GM18520 (cell line): Measurements from ENCODE around the gene BRINP2.

Experiments
- ATAC-seq: cut with Tn5 transposase; IDR thresholded peaks from one replicate; pipeline ENCODE4 v1.9.1; 2021; ENCODE audit not compliant: unreplicated experiment

BRINP2 gene

GRCh38 chr1:177170756-177171535 is at the start of gene BRINP2:
TSS of gene BRINP2 (plus strand) at chr1:177170958. CDS start at chr1:177229877, 58,919 bp downstream.
- ATAC-seq, result no peak

GRCh38 chr1:177122461-177123251 is 48.1 kb upstream of the BRINP2 start:
- ATAC-seq, result no peak

GRCh38 chr1:177124577-177125278 is 46.0 kb upstream of the BRINP2 start:
- ATAC-seq, result no peak

- ATAC-seq, result no peak
Observed at GRCh38 chr1:177126267-177126666, 44.5 kb upstream of the BRINP2 start.

- ATAC-seq, result no peak
Observed at GRCh38 chr1:177128665-177129281, 42.0 kb upstream of the BRINP2 start.

- ATAC-seq, result no peak
Observed at GRCh38 chr1:177130451-177130945, 40.3 kb upstream of the BRINP2 start.

- no peak for ATAC-seq
Observed at GRCh38 chr1:177131723-177132122, 39.0 kb upstream of the BRINP2 start.

GRCh38 chr1:177132141-177132540 is 38.6 kb upstream of the BRINP2 start:
- ATAC-seq, result no peak

GRCh38 chr1:177133977-177134538 is 36.7 kb upstream of the BRINP2 start:
- no peak for ATAC-seq

GRCh38 chr1:177135250-177135649 is 35.5 kb upstream of the BRINP2 start:
- no peak for ATAC-seq

GRCh38 chr1:177137814-177138213 is 32.9 kb upstream of the BRINP2 start:
- no peak for ATAC-seq

- ATAC-seq, result no peak
Observed at GRCh38 chr1:177138347-177138746, 32.4 kb upstream of the BRINP2 start.

- ATAC-seq, result no peak
Observed at GRCh38 chr1:177142010-177142409, 28.7 kb upstream of the BRINP2 start.

- ATAC-seq, result no peak
Observed at GRCh38 chr1:177142791-177143271, 27.9 kb upstream of the BRINP2 start.

GRCh38 chr1:177145106-177146070 is 25.4 kb upstream of the BRINP2 start:
- no peak for ATAC-seq

- no peak for ATAC-seq
Observed at GRCh38 chr1:177146499-177146898, 24.3 kb upstream of the BRINP2 start.

GRCh38 chr1:177162243-177162642 is 8.5 kb upstream of the BRINP2 start:
- no peak for ATAC-seq

- ATAC-seq, result no peak
Observed at GRCh38 chr1:177163844-177164379, 6.8 kb upstream of the BRINP2 start.
